HG02610 (cell line): Measurements from ENCODE around the gene SHISA4.
A peak's percentile ranks its signal among the peaks of the same experiment; 100 is the strongest.

Source experiments
- ATAC-seq: cut with Tn5 transposase; IDR thresholded peaks from one replicate; pipeline ENCODE4 v1.9.1; 2021; ENCODE audit warnings: mild to moderate bottlenecking, moderate library complexity; ENCODE audit not compliant: unreplicated experiment

Gene SHISA4

GRCh38 chr1:201880928-201881571 is 7.6 kb upstream of the SHISA4 start:
- no peak for ATAC-seq

DNA sequence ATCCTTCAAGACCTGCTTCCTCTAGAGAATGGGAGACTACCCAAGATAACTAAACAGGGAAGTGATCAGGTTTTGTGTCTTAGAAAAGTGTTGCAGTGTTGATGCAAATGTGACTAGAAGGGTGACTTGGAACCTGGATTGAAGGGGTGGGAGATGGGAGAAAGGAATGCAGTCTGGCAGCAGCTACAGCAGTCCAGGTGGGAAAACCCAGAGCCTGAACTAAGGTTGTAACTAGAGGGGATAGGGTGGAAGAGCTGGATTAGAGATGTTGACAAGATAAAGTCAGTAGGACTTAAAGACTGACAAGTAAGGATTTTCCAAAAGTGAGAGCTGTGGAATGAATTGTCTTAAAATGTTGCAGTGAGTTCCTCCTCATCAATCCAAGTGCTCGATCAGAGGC is 7.1 kb upstream of the SHISA4 start:
- ATAC-seq, result no peak

- peak; percentile 59 for ATAC-seq
Measured at GRCh38 chr1:201882665-201883132, 6.0 kb upstream of the SHISA4 start.

DNA sequence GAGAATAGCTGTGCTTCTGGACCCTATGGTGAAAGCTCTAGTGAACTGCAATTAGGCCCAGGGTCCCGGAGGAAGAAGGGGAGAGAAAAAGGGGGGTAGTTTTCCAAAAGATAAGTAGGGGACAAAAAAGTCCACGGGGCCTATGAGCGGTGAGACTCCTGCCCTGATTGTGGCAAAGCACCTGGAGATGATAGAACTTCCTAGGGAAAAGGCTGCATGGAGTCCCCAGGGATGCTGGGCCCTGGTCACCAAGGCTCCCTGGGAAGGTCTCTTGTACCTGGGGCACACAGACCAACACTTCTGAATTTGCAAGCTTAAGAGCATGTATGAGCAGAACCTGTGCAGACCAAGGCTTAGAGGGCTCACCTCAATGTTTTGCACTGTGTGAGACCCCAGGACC is 5.4 kb upstream of the SHISA4 start:
- ATAC-seq, result no peak

DNA sequence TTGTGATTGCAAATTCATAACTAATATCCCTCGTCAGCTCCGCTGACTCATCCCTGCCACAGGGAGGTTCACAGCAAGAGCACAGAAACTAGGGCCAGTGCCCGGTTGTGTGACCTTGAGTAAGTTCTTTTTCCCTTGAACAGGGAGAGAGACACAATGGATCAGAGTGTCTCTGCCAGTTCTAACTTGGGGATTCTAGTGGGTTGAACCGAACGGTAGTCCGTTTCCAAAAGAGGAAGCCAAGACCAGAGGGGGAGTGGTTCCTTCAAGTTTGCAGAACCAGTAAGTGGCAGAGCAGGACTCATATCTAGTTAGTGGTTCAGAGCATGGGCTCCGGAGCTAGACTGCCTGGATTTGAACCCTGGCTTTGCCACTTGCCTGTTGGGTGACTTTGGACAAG is 4.9 kb upstream of the SHISA4 start:
- no peak for ATAC-seq

GRCh38 chr1:201884425-201884824 is 4.3 kb upstream of the SHISA4 start:
- ATAC-seq, result no peak

DNA sequence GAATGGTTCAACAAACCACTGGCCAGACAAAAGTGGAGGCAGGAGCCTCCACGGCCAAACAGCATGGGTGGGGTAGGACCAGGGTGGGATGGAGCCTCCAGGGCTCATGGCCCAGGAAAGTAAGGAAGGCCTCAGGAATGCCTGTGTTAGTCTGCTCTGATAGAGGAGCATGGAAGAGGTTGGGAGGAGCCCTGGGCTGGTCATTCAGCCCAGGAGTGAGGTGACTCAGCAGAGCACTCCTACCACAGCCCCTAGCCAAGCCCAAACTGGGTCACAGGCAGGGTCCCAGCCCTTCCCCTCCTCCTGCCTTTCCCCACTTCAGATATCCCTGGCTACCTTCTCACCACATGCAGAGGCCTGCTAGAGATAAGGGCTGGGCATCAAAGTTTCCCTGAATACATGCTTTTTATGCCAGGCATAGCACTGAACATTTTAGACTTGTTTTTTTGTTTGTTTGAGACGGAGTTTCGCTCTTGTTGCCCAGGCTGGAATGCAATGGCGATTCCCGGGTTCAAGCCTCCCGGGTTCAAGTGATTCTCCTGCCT is 3.1 kb upstream of the SHISA4 start:
- ATAC-seq, result no peak

DNA sequence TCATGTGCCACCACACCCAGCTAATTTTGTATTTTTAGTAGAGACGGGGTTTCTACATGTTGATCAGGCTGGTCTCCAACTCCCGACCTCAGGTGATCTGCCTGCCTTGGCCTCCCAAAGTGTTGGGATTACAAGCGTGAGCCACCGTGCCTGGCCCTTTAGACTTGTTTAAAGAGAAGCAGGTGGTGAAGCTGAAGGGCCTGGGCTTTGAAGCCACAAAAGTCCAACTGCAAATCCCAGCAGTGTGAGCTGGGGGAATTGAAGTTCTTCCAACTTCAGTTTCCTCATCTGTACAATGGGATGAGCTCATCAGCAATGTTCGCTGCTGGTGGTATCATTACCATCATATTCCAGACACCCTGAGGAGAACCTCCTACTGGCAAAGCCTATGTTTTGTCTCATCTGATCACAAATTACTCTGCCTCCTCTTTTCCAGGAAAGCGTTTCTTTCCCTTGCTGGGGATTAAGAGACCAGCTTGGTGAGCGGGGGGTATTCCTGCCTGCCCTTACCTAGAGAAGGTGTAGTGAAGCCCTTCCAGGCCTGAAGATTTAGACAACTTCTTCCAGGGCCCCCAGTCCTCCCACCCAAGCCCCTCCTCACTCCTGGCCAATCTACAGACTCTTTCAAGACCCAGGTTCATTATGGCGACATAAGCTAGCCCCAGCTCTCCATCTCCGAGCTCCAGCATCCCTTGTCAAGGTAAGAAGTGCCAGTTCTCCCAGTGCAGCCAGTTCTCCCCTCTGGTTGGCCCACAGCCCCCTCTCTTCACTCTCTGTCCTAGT is 2.4 kb upstream of the SHISA4 start:
- ATAC-seq, result no peak

DNA sequence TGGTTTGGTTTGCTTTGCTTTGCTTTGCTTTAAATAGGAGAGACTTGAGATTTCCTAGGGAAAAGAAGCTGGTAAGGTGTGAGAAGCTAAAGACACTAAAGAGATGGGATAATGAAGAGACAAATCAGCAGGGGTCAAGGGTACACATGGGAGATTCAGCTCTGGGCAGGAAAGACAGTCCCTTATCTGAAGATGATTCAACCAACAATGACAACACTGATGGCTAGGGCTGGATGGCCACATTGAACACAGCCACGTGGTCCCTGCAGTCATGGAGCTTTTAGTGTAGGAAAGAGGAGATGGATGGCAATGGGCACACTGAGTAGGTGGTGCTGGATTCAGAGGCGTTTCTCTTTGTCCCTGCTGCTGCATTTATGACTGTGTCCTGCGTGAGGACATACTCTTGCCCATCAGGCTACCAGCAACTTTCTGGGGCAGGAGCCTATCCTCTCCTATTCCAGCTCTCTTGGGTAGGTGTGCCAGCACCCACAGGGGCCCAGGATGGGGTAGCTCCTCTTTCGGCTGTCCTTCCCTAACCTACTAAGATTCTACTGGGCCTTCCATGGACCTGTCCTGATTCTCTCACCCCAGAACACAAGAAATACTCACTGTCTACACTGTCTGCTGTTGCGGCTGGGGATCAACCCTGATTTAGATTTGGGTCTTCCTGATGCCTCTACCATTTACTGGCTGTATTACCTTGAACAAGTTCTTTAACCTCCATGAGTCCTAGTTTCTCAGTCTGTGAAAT is 1.4 kb upstream of the SHISA4 start:
- ATAC-seq, result no peak

- ATAC-seq, result no peak
Measured at GRCh38 chr1:201889090-201889968, 631 bp downstream of the SHISA4 start.

GRCh38 chr1:201890223-201890622 is 1.5 kb downstream of the SHISA4 start:
- no peak for ATAC-seq

- ATAC-seq, result no peak
Measured at GRCh38 chr1:201890806-201891450, 2.2 kb downstream of the SHISA4 start.

DNA sequence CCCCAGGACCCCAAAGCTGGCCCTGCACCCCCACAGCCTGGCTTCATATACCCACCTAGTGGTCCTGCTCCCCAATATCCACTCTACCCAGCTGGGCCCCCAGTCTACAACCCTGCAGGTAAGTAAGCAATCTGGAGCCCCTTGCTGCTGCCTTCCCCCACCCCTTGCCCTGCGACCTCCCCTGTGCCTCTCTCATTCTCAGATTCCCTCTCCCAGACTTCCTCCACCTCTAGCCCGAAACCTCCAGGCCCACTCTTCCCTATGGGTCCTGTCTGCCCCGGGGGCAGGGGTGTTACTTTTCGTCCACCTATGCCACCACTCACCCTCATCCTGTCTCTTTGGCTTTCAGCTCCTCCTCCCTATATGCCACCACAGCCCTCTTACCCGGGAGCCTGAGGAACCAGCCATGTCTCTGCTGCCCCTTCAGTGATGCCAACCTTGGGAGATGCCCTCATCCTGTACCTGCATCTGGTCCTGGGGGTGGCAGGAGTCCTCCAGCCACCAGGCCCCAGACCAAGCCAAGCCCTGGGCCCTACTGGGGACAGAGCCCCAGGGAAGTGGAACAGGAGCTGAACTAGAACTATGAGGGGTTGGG is 2.9 kb downstream of the SHISA4 start:
- ATAC-seq, result no peak

DNA sequence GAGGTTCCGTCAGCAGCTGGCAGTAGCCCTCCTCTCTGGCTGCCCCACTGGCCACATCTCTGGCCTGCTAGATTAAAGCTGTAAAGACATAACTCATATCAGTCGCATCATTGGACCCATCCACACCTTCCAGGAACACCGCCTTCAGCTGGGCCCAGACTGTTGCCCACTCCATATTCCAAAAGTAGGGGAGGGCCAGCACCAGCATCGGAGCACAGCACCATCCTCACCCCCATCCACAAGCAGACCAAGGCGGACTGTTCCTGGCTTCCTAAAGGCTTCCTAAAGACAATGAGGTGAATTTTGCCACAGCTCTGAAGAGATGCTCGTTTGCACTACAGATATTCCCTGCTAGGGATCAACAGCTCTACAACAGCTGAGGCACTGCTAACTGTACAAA is 3.5 kb downstream of the SHISA4 start:
- ATAC-seq, result no peak

DNA sequence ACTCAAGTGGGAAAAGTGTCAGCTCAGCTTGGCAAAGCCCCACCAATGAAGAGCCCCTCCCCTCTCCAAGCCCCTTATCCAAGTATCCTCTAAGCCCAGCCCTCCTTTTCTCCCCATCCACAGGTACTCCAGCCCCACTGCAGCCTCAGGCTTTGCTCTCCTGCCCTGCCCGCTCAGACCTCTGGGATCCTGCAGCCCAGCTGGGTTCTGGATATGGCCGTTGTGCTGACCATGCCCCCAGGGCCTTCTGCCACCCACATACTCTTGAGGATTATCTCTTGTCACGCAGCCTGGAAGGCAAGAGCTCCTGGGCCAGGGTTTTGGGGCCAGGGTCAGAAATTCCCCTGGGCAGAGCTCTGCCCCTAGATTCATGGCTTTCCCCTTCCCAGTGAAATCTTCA is 4.7 kb downstream of the SHISA4 start:
- ATAC-seq, result no peak

- no peak for ATAC-seq
Measured at GRCh38 chr1:201894343-201895119, 5.8 kb downstream of the SHISA4 start.

GRCh38 chr1:201895120-201895665 is 6.5 kb downstream of the SHISA4 start:
- ATAC-seq, result no peak
